Activated CD8-positive, alpha-beta memory T cell treated with anti-CD3 and anti-CD28 coated beads, Interleukin-2, amount 50 U/mL, for 48 hours (primary cell): ENCODE measurements around the gene ADIRF.
"Not testable (repeated sequence)": the region's sequence is repeated elsewhere in the genome, so short reads cannot be mapped to it uniquely, and the experiment has no call there.

ENCODE experiments used
- DNase-seq: peaks from one replicate; pipeline ENCODE4 v3.0.0-alpha.2; 2020

ADIRF gene

DNA sequence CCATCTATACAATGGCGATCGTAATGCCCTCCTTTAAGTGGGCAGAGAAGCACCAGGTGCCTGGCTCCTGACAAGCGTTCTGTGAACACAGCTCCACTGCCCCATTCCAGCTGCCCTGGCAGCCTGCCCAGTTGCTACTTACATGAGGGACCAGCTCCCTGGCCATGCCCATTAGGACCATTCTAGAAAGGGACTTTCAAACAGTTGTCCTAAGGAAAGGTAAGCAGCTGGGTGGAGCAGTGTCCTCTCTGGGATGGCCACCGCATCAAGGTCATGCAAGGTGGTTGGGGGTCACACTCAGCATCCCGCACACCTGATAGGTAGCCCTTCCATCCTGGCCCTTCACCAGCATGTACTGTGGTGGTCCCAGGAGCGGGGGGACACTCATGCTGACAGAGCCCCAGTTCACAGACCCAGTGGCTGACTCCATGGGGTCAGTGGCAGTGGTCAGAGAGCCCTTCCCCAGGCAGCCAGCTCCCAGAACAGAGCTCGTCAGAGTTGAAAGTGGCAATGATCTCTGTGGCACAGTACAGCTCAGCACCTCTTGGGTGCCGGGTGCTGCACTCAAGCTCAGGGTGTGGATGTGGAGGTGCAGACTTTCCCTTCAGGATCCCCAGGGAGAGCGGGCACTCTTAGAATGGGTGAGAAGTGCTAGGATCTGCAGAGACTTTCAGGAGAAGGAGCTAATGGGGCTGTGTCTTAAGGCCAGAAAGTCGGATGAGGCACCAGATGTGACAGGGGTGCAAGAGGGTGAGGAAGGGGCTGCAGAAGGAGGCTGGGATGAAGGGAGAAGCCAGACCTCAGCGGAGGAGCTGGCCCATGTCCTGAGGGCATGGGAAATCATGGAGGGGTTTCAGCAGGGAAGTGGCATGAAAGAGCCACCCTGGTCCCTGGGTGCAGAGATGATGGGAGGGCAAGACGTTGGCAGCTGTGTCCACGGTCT lies 21.8 kb upstream of the ADIRF start:
- DNase-seq: peak; percentile 45

DNA sequence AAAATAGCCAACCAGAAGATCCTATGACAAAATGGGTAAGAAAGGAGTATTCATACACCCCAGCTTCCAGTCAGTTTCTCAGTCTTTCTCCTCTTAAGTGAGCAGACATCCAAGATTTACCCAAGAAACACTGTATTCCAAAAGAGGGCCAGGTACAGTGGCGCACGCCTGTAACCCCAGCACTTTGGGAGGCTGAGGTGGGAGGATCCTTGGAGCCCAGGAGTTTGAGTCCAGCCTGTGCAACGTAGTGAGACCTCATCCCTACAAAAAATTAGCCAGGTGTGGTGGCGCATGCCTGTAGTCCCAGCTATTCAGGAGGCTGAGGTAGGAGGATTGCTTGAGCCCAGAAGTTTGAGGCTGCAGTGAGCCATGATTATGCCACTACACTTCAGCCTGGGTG lies 20.5 kb upstream of the ADIRF start:
- not testable (repeated sequence) for DNase-seq

DNA sequence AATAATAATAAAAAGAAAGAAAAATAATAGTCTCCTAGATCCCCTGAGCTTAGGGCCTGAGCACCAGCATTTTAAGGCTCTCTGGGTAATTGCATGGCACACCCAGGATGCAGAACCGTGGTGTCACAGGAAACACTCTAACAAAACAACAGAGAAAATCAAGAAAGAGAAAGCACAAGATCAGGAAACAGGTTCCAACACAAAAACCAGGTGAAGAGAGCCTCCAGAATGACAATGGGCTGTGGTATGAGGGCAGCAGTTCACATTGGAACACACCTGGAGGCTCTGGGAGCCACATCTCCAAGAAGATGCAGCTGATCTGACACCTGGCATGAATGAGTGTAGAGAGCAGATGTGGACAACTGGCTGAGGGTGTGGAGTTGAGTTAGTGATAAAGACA lies 17.9 kb upstream of the ADIRF start:
- DNase-seq: no peak

DNA sequence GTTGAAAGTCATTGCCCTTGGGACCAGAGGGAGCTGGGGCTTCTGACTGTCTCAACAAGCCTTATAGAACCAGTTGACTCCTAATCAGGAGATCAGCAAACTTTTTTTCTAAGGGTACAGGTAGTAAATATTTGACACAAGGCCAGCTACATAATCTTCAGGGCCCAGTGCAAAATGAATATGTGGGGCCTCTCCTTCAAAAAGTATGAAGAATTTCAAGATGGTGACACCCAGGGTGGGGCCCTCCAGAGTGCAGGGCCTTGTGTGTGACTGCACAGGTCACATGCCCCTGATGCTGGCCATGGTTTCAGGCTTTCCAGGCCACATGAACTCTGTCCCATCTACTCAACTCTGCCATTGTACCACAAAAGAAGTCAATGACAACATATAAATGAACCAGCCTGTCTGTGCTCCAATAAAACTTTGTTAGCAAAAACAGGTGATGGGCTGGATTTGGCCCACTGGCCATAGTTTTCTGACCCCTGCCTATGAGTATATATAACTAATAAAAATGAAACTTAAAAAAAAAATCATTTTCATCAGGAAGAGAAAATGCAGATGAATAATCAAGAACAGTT lies 17.0 kb upstream of the ADIRF start:
- no peak for DNase-seq

DNA sequence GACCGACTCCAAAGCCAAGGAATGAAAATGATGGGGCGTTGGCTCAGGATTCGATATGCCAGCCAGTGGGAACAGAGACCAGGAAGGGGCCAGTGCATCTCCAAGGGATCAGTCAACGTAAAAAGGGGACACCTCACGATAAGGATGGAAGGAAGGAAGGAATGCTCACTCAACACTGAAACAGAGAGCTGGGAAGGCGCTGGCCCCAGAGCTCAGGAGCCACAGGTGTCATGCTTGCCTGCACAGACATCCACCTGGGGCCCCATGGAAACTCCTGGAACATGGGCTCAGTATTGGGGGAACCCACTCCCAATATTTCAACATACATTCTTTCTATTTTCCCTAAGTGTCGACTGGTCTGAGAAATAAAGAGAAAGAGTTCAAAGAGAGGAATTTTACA lies 16.2 kb upstream of the ADIRF start:
- DNase-seq: no peak

DNA sequence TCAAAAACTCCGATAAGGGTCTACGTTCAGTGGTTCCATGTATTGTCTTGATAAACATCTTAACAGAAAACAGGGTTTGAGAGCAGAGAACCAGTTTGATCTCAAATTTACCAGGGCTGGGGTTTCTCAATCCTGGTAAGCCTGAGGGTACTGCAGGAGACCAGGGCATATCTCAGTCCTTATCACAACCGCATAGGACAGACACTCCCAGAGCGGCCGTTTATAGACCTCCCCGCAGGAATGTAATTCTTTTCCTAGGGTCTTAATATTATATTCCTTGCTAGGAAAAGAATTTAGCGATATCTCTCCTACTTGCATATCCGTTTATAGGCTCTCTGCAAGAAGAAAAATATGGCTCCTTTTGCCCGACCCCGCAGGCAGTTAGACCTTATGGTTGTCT lies 15.6 kb upstream of the ADIRF start:
- DNase-seq: not testable (repeated sequence)

DNA sequence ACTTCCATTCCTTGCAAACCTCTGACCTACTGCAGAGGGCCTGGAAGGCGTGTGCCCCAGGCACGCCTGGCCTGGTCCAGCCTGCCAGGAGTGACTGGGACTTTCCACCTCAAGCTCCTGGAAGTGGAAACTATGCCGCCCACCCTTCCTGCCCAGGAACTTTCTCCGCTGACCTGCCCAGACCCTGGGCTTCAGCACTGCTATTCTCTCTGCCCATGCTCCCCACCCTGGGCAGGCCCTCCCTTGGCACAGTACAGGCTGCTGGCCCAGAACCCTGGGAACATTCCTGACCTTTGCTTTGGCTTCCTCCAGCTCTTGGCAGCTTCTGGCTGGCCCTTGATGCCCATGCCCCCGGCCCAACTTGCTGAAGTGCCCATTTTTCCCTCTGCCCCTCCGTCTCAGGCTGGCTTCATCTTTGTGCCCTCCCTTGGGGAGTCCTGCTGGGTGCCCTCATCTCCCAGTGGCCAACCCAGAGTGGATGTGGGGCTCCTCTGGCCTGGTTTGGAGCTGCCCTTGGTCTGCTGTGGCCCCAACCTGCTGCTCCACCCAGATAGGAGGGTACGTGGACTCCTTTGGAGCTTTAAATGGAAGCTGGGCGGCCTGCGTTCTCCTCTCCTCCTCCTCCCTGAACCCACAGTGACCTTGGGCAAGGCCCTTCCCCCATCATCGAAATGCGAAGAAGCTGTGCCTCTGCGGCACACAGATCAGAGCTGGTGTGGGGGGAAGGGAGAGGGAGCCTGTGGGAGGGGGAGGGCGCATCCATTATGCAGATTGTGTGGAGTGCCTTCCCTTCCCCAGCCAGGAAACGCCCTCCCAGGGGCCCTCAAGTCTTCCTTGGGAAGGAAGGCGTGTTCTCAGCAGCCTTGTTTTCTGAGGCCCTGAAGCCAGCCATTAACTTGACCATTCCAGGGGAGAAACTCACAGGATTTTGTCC lies 14.3 kb upstream of the ADIRF start:
- DNase-seq: no peak

DNA sequence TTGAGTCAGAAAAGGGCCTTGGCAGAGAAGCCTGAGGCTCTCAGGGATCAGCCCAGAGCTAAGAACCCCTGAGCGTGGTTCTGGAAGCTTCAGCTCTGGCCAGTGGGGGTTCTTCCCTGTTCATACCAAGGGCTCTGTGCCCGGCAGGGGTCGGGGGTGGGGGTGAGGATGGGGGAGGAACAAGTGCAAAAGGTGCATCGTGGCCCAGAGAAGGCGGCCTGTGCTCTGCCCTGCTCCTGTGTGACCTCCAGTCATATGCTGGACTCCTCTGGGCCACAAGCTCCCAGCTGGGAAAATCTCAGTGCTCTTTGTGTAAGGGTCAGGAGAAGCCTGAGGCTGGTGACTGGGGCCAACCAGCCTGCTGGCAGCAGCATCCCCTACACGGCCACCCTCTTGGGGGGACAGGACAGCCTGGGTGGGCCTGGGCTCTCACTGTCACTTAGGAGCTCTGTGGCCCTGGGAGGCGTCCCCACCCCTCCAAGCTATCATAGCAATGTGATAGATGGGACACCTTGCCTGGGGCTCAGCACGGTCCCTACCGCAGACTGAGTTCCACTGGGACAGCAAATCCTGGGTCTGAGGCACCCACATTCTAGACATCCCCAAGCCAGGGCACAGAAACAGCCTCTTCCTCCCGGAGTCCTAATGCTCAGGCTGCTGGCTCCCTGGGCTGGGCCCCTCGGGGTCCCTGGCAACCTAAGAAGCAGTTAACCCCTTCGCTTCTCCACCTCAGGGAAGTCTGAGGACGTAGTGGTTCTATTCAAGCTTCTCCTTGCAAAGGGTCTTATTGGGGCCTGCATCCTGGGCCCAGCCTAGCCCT lies 13.4 kb upstream of the ADIRF start:
- DNase-seq: no peak

DNA sequence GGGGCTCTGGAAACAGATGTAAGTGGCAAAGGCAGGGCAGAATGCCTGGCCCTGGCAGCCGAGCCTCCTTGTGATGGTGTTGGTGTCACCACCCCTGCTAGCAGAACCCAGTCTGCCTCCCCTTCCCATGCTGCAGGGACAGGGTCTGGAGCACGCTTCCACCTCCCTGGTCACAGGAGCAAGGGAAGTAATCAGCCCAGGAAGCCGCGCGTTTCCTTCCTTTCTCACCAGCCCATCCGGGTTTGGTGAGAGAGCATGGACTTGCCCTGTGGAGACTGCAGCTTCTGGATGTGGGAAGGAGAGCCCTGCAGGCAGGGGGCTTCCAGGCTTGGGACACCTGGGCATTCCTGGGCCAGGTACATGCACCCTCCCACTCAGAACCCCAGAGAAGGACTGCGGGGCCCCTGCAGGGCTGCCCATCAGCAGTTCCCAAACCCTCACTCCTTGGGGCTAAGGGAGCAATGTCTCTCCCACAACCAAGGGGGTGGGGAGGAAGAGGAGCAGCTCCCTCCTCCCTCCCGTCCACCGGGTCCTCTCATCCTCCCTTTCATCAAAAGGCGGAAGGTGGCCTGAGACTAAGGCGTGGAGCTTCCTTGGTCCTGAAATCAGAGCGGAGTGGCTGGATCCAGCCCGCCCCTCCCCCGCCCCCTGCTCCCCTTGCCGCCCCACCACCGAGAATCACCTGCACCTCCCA lies 12.6 kb upstream of the ADIRF start:
- DNase-seq: no peak

DNA sequence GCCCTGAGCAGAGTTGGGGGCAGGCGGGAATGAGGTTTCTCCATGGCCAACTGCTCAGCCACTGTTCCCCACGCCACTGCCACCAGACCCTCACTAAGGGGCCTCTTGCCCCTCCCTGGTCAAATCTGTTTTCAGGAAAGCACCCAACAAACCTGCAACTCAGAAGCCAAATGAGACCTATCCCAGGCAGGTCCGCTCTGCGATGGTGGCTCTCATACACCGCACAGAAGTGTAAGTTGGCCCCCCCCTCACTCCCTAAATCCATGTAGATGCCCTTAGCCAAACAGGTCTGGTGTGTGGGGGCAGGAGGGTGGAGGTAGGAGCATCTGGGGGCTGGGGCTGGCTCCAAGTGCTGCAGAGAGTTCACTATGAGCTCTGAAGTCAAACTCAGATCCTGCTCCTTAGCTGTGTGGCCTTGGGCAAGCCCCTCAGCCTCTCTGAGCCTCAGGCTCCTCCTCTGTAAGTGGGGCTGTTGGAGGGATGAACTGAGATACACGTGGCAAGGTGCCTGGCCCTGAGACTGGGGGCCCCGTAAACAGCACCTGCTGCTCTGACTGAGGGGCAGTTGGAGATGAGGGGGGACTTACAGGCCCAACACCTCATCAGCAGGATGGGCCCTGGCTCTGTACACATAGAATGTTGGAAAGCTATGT lies 12.0 kb upstream of the ADIRF start:
- no peak for DNase-seq

DNA sequence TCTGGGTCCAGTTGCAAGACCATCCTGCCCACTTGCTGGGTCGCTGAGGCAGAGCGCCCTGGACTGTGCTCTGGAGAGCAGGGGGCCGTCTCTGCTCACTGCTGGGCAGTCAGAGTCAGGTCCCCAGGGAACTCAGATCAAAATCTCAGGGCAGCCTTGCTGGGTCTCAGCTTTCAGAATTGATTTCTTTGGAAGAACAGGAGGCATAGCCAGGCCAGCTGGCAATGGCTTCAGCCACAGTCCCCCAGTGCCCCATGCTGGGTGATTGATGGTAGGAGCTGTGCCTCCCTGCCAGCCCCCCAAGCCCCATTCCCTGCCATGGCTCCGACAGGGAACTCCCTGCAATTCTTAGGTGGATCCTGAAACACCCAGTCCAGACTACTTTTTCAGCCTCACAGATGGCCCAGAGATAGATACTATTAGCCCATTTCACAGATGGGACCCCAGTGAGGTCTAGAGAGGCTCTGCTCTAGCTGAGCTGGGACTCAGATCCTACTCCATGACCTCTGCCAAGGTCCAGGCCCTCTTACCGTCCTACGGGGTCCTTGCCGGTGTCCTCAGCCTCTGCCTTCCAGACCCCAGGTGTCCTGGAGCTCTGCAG lies 11.3 kb upstream of the ADIRF start:
- DNase-seq: no peak

DNA sequence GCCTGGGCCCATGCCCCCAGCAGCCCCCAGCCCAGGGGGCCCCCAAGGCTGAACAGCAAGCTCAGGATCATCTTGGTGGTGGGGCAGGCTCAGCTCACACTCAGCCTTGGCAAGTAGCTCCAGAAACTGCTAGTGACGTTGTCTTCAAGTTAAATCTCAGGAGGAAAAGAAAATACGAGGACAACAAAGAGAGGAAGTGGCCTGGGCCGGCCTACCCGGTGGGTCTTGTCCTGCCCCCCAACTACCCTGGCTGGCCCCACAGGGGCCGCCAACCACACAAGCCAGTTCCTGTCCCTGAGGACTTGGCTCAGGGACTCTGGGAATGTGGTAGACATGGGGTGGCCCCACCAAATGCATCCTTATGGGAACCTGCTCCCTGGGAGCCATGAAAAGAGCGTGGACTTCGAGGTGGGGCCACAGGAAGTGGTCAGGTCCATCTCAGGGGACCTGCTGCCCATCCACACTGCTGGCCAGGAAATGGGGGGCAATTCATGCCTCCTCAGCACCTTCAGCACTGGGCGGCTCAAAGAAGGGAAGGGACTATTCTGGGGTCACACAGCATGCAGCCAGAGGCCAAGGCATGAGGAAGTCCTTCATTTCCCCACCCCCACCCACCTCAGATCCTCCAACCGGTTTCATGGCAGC lies 10.7 kb upstream of the ADIRF start, which contains the start of gene MMRN2:
Gene MMRN2 (minus strand): TSS at position 145 of the 645 bp plus-strand sequence. CDS start 74 bp downstream, at position 71.
- DNase-seq: no peak

DNA sequence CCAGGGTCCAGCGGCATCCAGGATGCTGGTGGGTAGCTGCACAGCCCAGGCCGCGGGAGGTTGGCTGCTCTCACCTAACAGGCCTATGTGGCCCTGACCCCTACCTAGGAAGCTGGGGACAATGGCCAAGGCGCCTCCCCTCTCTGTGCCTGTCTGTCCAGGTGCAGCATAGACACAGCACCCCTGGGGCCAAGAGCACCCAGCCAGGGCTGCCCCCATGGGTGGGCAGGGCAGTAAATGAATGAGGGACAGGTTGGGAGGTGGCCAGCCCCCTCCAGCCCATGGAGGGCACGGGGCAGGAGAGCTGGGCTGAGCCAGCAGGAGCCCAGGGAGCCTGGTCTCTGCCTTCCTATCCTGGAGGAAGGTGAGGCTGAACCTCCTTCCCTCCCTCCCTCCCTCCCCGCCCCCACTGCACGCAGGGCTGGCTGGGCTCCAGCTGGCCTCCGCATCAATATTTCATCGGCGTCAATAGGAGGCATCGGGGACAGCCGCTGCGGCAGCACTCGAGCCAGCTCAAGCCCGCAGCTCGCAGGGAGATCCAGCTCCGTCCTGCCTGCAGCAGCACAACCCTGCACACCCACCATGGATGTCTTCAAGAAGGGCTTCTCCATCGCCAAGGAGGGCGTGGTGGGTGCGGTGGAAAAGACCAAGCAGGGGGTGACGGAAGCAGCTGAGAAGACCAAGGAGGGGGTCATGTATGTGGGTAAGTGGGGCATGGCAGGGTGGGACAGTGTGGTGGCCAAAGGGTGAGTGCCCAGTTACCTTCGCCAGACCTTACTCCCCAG lies 10.0 kb upstream of the ADIRF start, which contains the start of gene SNCG:
Gene SNCG (plus strand): TSS at position 484 of the 785 bp plus-strand sequence. CDS start 99 bp downstream, at position 583.
- no peak for DNase-seq

DNA sequence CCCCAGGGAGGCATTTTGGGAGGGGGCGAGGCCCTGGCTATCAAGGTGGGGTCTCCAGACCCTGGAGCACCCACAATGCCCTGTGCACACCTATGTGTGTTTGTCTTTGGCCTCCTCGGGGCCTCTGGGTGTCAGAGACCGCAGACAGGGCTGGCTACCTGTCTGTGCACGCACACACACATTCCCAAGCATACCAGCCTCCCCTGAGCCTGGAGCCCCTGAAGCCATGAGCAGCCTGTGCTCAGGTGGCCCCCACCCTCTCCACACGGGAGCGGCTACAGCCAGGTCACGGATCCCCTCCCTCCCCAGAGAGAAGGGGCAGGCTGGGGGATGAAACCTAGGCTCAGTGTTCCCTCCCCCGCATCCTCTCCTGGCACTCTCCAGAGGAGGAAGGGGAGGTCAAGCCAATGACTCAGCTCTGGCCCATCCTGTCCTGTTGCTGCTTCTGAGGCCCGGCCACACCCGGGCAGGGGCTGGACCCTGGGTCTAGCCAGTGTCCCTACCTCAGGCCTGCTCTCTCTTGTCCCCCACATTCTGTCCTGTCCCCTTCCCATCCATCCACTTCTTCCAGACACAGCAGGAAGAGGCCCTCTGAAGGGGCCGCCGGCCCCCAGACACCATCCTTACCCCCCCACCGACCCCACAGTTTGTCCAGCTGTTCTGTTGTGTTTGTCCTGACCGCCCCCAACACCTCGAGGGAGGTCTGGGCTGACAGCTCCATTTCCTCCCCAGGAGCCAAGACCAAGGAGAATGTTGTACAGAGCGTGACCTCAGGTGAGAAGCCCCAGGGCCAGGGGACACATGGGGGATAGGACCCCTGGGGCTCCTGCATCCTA lies 9.2 kb upstream of the ADIRF start:
- DNase-seq: no peak

DNA sequence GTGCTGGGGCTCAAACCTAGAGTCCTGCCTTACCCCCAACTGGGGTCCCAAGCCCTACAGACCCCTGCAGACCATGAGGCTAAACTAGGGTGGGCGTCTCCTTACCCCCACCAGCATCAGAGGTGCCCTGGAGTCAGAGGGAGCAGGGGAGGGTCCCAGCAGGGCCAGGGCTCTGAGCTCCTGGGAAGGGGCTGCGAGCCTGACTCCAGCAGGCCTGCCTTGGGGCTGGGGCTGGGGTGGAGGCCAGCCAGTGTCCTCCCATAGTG lies 8.6 kb upstream of the ADIRF start:
- DNase-seq: no peak

DNA sequence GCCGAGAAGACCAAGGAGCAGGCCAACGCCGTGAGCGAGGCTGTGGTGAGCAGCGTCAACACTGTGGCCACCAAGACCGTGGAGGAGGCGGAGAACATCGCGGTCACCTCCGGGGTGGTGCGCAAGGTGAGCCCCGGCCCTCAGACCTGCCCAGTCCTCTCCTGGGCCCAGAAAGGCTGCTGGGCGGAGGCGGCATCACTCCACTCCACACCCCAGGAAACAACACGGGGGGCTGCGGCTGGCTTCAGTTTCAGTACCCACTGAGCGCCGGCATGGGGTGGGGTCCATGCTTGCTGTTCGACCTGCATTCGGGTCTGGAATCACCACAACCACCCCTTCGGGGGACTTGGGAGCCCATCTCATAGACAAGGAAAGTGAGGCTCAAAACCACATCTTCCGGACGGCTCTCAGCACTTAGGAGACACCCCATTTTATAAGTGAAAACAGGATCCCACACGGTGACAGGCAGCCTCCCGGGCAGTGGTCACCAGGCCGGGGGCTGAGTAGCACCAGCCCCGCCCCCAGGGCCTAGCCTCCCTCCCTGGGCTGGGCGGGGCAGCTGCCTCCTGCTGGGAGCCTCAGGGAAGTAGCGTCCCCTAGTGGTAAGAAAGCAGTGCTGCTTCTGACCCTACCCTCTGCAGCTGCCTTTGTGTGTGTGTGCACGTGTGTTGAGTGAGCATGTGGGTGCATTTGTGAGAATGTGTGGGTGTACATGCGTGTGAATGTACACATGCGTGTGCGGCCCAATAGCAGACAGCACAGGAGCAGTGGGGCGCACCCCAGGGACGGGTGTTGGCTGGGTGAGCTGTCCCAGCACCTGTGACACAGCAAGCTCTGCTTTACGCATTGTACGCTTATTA lies 8.0 kb upstream of the ADIRF start:
- DNase-seq: no peak

DNA sequence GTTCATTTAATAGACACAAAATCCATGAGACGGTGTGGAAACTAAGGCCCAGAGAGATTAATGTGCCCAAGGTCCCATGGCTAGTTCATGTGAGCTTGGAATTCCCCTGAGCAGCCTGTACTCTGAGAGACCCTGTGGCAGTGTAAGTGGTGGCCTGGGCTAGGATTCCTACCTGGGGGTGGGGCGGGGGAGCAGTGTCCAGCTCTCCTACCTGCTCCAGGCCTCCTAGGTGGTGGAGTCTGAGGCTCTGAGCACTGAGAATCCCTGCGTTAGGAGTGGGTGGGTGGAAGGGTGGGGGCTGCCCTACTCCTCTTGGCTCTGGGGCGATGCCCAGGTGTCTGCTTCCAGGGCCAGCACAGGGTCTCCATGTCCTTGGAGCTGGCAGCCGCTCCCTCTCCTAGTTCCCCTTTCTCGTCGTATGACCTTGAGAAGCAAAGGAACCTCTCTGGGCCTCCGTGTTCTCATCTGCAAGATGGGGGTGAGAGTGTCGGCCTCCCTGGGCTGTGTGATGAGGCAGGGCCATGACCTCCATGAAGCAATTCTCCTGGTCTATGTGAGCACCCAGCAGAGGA lies 7.3 kb upstream of the ADIRF start:
- no peak for DNase-seq
